ENCODE results near the gene TMEM151B. TPM values are rescaled to one million over a fixed set of nuclear protein-coding genes. Genes with fewer than 3 reads are reported as not detected.

TMEM151B gene
- total RNA-seq, 1 experiment from 2014 or later, result not detected

- DNase-seq (ENCODE audit: low read depth, low spot score) (no peak), ATAC-seq (no peak)
- BruUV-seq (replicated peaks), result no TSS peak
- Histone ChIP-seq H3K4me3 (replicated peaks in 1 of 2; ENCODE audit: low read depth in 1 of 2, low read length in 2 of 2) (no peak overlapping the region), H2AFZ (ENCODE audit: low read depth, low read length, poor library complexity, severe bottlenecking) (no peak overlapping the region), H3K9me2 (ENCODE audit: insufficient read depth) (no peaks in the 10 kb centered on the region), H3K4me1 (ENCODE audit: control insufficient read depth in 1 of 2, insufficient read depth in 2 of 2, low read length in 2 of 2) (peaks cover 6 to 26% of the 10 kb centered on the region in 2 experiments), H3K9me3 (ENCODE audit: control insufficient read depth in 1 of 2, insufficient read depth in 1 of 2, low read depth in 1 of 2, low read length in 2 of 2) (no peaks in the 10 kb centered on the region), H3K4me2 (ENCODE audit: low read length) (no peak overlapping the region), H3K79me2 (ENCODE audit: insufficient read depth, low read length) (peaks cover 65% of the 10 kb centered on the region), H3K27me3 (ENCODE audit: insufficient read depth, low read length) (no peaks in the 10 kb centered on the region), H3K27ac (ENCODE audit: low read depth, low read length) (0 out of 2 replicates have a peak overlapping the region, but pooled peaks have one; percentile 22), H3K36me3 (ENCODE audit: control insufficient read depth in 1 of 2, insufficient read depth in 2 of 2, low read length in 2 of 2) (peaks cover 55 to 73% of the 10 kb centered on the region in 2 experiments), H3K9ac (ENCODE audit: low read length) (peak overlapping the region; percentile 9; the same call in 1 of the 2 replicates), H4K20me1 (ENCODE audit: insufficient read depth) (peaks cover 68% of the 10 kb centered on the region)
- POLR2A ChIA-PET, result no interaction called here
- TF ChIP-seq SRF (IDR thresholded peaks at IDR 0.05; ENCODE audit: low read depth) (no peak), FOSL1 (IDR thresholded peaks at IDR 0.05; ENCODE audit: low read depth) (no peak)
- CTCF ChIA-PET, result interaction anchor here (2.2 kb wide), 1 partner anchor 77 kb away, joined by 6 read pairs; no protein-coding TSS in a partner anchor
- RAD21 ChIA-PET (ENCODE audit: low non-redundant PET in 1 of 2, low total read pairs in 2 of 2, uncharacterized antibody in 2 of 2, unreplicated experiment in 2 of 2), result no interaction called here
- intact Hi-C loops (cut with micrococcal nuclease), result loop anchor here (5.0 kb wide), 1 partner anchor 153 kb away; no protein-coding TSS in a partner anchor
These were observed 19.5 kb upstream of the TMEM151B start for GRCh38 chr6:44250718-44251123.

- H3K4me1 ChIP-seq (ENCODE audit: control insufficient read depth in 1 of 2, insufficient read depth in 2 of 2, low read length in 2 of 2), result peaks cover 8 to 32% of the 10 kb centered on the region in 2 experiments
- no peaks in the 10 kb centered on the region for H3K9me3 ChIP-seq (ENCODE audit: control insufficient read depth in 1 of 2, insufficient read depth in 1 of 2, low read depth in 1 of 2, low read length in 2 of 2)
- DNase-seq (ENCODE audit: low read depth, low spot score) (no peak), ATAC-seq (no peak)
- BruUV-seq (replicated peaks), result no TSS peak
- H4K20me1 ChIP-seq (ENCODE audit: insufficient read depth), result peaks cover 70% of the 10 kb centered on the region
- POLR2A ChIA-PET, result no interaction called here
- H3K79me2 ChIP-seq (ENCODE audit: insufficient read depth, low read length), result peaks cover 73% of the 10 kb centered on the region
- no peak overlapping the region for H3K4me3 ChIP-seq (replicated peaks in 1 of 2; ENCODE audit: low read depth in 1 of 2, low read length in 2 of 2)
- CTCF ChIA-PET, result interaction anchor here (2.2 kb wide), 1 partner anchor 79 kb away, joined by 6 read pairs; no protein-coding TSS in a partner anchor
- no peak overlapping the region for H3K9ac ChIP-seq (ENCODE audit: low read length)
- H3K27ac ChIP-seq (ENCODE audit: low read depth, low read length), result no peak overlapping the region; the same call in 1 of the 2 replicates
- H3K9me2 ChIP-seq (ENCODE audit: insufficient read depth), result no peaks in the 10 kb centered on the region
- intact Hi-C loops (cut with micrococcal nuclease), result loop anchor here (5.0 kb wide), 1 partner anchor 155 kb away; no protein-coding TSS in a partner anchor
- H2AFZ ChIP-seq (ENCODE audit: low read depth, low read length, poor library complexity, severe bottlenecking), result no peak overlapping the region
- no peak overlapping the region for H3K4me2 ChIP-seq (ENCODE audit: low read length)
- no peaks in the 10 kb centered on the region for H3K27me3 ChIP-seq (ENCODE audit: insufficient read depth, low read length)
- RAD21 ChIA-PET (ENCODE audit: low non-redundant PET in 1 of 2, low total read pairs in 2 of 2, uncharacterized antibody in 2 of 2, unreplicated experiment in 2 of 2), result no interaction called here
- peaks cover 55 to 73% of the 10 kb centered on the region in 2 experiments for H3K36me3 ChIP-seq (ENCODE audit: control insufficient read depth in 1 of 2, insufficient read depth in 2 of 2, low read length in 2 of 2)
- TF ChIP-seq FOSL1 (IDR thresholded peaks at IDR 0.05; ENCODE audit: low read depth), result no peak
- no peak for TF ChIP-seq SIN3A (IDR thresholded peaks at IDR 0.05; ENCODE audit: low read depth)
- no peak for TF ChIP-seq SP1 (IDR thresholded peaks at IDR 0.05; ENCODE audit: low read depth)
- no peak for TF ChIP-seq ZBTB33 (IDR thresholded peaks at IDR 0.05; ENCODE audit: extremely low read depth, insufficient replicate concordance, low read length)
- no peak for TF ChIP-seq JUND (IDR thresholded peaks at IDR 0.05)
- TF ChIP-seq ELF1 (IDR thresholded peaks at IDR 0.05; ENCODE audit: borderline replicate concordance, low read depth), result no peak
- TF ChIP-seq EZH2 (IDR thresholded peaks at IDR 0.05), result no peak
- TF ChIP-seq ATF3 (IDR thresholded peaks at IDR 0.05), result no peak
- TF ChIP-seq RAD21 (IDR thresholded peaks at IDR 0.05; ENCODE audit: low read depth), result no peak
- TF ChIP-seq ZFX (IDR thresholded peaks at IDR 0.05), result no peak
- TF ChIP-seq ZNF274 (IDR thresholded peaks at IDR 0.05; ENCODE audit: low read depth, low read length), result no peak
- TF ChIP-seq REST (IDR thresholded peaks at IDR 0.05; ENCODE audit: low read depth), result no peak
These were observed 18.4 kb upstream of the TMEM151B start for GRCh38 chr6:44251576-44252524.

All from HCT116 (cell line).